ENCODE data around the gene SH2D6.

The SH2D6 gene

DNA sequence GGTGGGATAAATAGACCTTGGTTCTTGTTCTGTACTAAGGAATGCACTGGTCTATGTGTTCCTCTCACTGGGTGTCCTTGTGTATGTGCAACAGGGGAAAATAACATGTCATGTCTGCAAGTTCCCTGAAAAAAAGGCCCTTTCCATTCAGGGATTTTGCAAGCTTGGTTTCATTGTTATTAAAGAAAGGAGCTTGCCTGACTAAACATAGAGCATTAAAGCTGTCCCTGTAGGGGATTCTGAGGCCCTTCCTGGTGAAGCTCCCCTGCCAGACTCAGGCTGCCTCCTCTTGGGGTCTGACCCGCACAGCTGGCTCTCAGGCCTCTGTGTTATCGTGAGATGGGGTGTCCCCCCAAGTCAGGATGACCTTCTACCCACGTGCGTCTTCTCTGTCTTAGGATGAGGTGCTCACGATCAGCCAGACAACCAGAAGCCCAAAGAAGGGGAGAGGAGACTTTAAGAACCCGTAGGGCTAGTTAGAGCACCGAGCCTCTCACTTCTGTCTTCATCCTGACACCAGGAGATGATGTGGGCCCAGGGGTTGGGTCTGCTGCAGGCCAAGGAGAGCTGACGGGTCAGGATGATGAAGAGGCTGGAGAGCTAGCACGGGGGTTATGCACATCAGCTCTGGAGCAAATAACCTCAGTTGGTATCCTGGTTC lies 29.5 kb upstream of the SH2D6 start:
- Histone ChIP-seq H3K36me3 (ENCODE audit: control insufficient read depth, insufficient read depth, low read length) (peaks cover 8% of the 10 kb centered on the region), H3K4me1 (ENCODE audit: control insufficient read depth, insufficient read depth, low read length) (peaks cover 6% of the 10 kb centered on the region), H3K4me3 (ENCODE audit: low read length) (no peak overlapping the region), H3K27me3 (ENCODE audit: control insufficient read depth, insufficient read depth, low read length) (no peaks in the 10 kb centered on the region), H3K9me3 (ENCODE audit: control insufficient read depth, low read length) (no peaks in the 10 kb centered on the region), H3K9ac (ENCODE audit: low read length) (no peak overlapping the region)

- Histone ChIP-seq H3K9ac (ENCODE audit: low read length) (no peak overlapping the region), H3K36me3 (ENCODE audit: control insufficient read depth, insufficient read depth, low read length) (peaks cover 11% of the 10 kb centered on the region), H3K9me3 (ENCODE audit: control insufficient read depth, low read length) (no peaks in the 10 kb centered on the region), H3K4me3 (ENCODE audit: low read length) (no peak overlapping the region), H3K27me3 (ENCODE audit: control insufficient read depth, insufficient read depth, low read length) (no peaks in the 10 kb centered on the region), H3K4me1 (ENCODE audit: control insufficient read depth, insufficient read depth, low read length) (peaks cover 7% of the 10 kb centered on the region)
These were observed 27.4 kb upstream of the SH2D6 start for GRCh38 chr2:85390941-85391669.

DNA sequence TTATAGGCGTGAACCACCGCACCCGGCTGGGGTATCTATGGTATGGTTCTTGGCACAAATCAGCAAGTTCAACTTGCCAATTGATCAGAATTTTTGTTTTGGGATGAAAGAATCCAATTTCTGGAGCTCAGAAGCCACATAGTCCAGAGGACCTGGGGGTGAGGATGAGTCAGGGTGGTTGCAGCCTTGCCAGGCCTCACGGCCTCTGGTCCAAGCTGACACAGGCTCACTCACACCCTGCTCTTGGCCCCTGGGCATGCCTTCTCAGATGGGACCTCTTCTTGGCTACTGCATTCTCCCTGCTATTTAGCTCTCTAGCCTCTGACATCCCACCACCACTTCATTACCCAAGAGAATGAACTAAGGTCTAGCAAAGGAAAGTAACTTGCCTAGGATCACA lies 24.7 kb upstream of the SH2D6 start:
- Histone ChIP-seq H3K4me3 (ENCODE audit: low read length) (no peak overlapping the region), H3K9me3 (ENCODE audit: control insufficient read depth, low read length) (no peaks in the 10 kb centered on the region), H3K4me1 (ENCODE audit: control insufficient read depth, insufficient read depth, low read length) (peaks cover 19% of the 10 kb centered on the region), H3K36me3 (ENCODE audit: control insufficient read depth, insufficient read depth, low read length) (peaks cover 11% of the 10 kb centered on the region), H3K9ac (ENCODE audit: low read length) (no peak overlapping the region), H3K27me3 (ENCODE audit: control insufficient read depth, insufficient read depth, low read length) (no peaks in the 10 kb centered on the region)

DNA sequence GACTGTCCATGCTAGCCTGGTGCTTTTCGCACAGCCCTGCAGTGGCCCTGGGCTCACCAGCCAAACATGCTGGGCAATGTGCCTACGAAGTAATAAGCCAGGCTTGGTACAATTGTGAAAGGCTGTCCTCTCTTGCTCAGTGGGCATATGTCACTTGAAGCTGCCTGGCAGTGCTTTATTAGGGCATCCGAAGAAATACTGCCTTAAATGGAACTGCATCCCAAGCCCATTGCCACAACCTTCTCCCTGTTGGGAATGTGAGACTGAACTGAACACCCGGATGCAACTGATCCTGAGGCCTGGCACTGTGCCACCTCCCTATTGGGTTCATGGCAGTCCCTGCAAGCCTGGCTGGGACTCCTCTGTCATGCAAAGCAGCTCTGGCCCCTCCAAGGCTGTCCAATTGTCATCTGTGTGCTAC lies 24.2 kb upstream of the SH2D6 start:
- Histone ChIP-seq H3K36me3 (ENCODE audit: control insufficient read depth, insufficient read depth, low read length) (peaks cover 11% of the 10 kb centered on the region), H3K9ac (ENCODE audit: low read length) (no peak overlapping the region), H3K9me3 (ENCODE audit: control insufficient read depth, low read length) (no peaks in the 10 kb centered on the region), H3K4me1 (ENCODE audit: control insufficient read depth, insufficient read depth, low read length) (peaks cover 19% of the 10 kb centered on the region), H3K4me3 (ENCODE audit: low read length) (no peak overlapping the region), H3K27me3 (ENCODE audit: control insufficient read depth, insufficient read depth, low read length) (no peaks in the 10 kb centered on the region)

GRCh38 chr2:85394976-85395375 lies 23.5 kb upstream of the SH2D6 start:
- peaks cover 19% of the 10 kb centered on the region for H3K4me1 ChIP-seq (ENCODE audit: control insufficient read depth, insufficient read depth, low read length)
- no peaks in the 10 kb centered on the region for H3K9me3 ChIP-seq (ENCODE audit: control insufficient read depth, low read length)
- no peak overlapping the region for H3K4me3 ChIP-seq (ENCODE audit: low read length)
- H3K36me3 ChIP-seq (ENCODE audit: control insufficient read depth, insufficient read depth, low read length): peaks cover 11% of the 10 kb centered on the region
- no peaks in the 10 kb centered on the region for H3K27me3 ChIP-seq (ENCODE audit: control insufficient read depth, insufficient read depth, low read length)
- H3K9ac ChIP-seq (ENCODE audit: low read length): no peak overlapping the region

- Histone ChIP-seq H3K36me3 (ENCODE audit: control insufficient read depth, insufficient read depth, low read length) (peaks cover 19% of the 10 kb centered on the region), H3K9me3 (ENCODE audit: control insufficient read depth, low read length) (no peaks in the 10 kb centered on the region), H3K9ac (ENCODE audit: low read length) (no peak overlapping the region), H3K27me3 (ENCODE audit: control insufficient read depth, insufficient read depth, low read length) (no peaks in the 10 kb centered on the region), H3K4me3 (ENCODE audit: low read length) (no peak overlapping the region), H3K4me1 (ENCODE audit: control insufficient read depth, insufficient read depth, low read length) (peaks cover 19% of the 10 kb centered on the region)
These were observed 22.5 kb upstream of the SH2D6 start for GRCh38 chr2:85395912-85396475.

DNA sequence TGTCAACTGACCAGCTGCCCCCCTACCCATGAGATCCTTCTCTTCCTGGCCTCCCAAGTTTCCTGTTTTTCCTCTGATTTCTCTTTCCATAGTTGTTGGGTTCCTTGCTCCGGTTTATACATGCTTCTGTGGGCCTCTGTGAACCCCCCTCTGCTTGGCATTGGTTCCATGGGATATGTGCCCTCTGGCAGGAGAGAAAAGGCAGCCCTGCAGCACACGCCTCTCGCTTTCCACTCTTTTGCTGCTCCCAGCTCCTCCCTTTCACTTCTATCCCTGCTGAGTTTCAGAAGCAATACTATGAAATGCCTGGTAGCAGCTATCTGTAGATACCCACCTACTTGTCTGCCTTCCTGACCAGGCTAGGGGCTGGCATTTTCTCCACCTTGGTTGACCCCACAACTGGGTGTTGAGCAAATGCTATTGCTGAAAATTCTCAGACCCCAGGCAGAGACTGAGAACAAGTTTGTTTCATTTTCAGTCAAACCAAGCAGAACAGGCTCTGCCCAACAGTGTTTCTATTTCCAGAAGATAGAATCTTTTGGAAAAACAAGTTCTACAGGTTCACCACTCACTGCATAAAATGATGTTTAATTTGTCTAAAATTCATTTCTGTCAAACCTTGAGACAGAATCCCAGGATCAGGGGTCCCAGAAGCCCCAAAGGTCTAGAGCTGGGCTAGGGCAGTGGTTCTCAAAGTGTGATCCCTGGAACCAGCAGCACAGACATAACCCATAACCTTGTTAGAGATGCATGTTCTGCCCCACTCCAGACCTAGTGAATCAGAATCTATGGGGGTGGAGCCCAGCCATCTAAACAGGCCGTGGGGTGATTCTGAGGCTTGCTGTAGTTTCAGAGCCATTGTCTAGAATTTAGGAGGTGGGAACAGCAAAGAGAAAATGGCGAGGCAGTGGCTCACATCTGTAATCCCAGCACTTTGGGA lies 21.7 kb upstream of the SH2D6 start:
- Histone ChIP-seq H3K27me3 (ENCODE audit: control insufficient read depth, insufficient read depth, low read length) (no peaks in the 10 kb centered on the region), H3K9me3 (ENCODE audit: control insufficient read depth, low read length) (no peaks in the 10 kb centered on the region), H3K4me1 (ENCODE audit: control insufficient read depth, insufficient read depth, low read length) (peaks cover 19% of the 10 kb centered on the region), H3K9ac (ENCODE audit: low read length) (no peak overlapping the region), H3K36me3 (ENCODE audit: control insufficient read depth, insufficient read depth, low read length) (peaks cover 14% of the 10 kb centered on the region), H3K4me3 (ENCODE audit: low read length) (no peak overlapping the region)

GRCh38 chr2:85397925-85398331 lies 20.6 kb upstream of the SH2D6 start:
- Histone ChIP-seq H3K9ac (ENCODE audit: low read length) (no peak overlapping the region), H3K36me3 (ENCODE audit: control insufficient read depth, insufficient read depth, low read length) (peaks cover 14% of the 10 kb centered on the region), H3K4me3 (ENCODE audit: low read length) (no peak overlapping the region), H3K4me1 (ENCODE audit: control insufficient read depth, insufficient read depth, low read length) (peaks cover 13% of the 10 kb centered on the region), H3K27me3 (ENCODE audit: control insufficient read depth, insufficient read depth, low read length) (no peaks in the 10 kb centered on the region), H3K9me3 (ENCODE audit: control insufficient read depth, low read length) (no peaks in the 10 kb centered on the region)

GRCh38 chr2:85398426-85399182 lies 19.9 kb upstream of the SH2D6 start:
- Histone ChIP-seq H3K4me1 (ENCODE audit: control insufficient read depth, insufficient read depth, low read length) (peaks cover 13% of the 10 kb centered on the region), H3K4me3 (ENCODE audit: low read length) (no peak overlapping the region)

DNA sequence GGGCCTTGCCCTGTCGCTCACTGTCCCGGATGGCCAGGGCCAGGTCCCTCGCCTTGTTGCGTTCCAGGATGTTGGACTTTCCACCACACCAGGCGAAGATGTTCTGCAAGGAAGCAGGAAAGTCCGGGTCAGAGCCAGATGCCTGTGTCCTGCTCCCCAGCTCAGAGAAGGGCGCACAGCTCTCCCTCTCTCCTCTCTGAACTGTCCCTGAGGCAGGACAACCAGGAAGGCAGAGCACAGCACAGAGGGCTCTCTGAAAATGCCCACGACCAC lies 19.4 kb upstream of the SH2D6 start:
- Histone ChIP-seq H3K4me3 (ENCODE audit: low read length) (no peak overlapping the region), H3K36me3 (ENCODE audit: control insufficient read depth, insufficient read depth, low read length) (peaks cover 9% of the 10 kb centered on the region), H3K4me1 (ENCODE audit: control insufficient read depth, insufficient read depth, low read length) (peaks cover 13% of the 10 kb centered on the region), H3K27me3 (ENCODE audit: control insufficient read depth, insufficient read depth, low read length) (no peaks in the 10 kb centered on the region), H3K9me3 (ENCODE audit: control insufficient read depth, low read length) (no peaks in the 10 kb centered on the region), H3K9ac (ENCODE audit: low read length) (no peak overlapping the region)

More at GRCh38 chr2:85398426-85399182, 19.9 kb upstream of the SH2D6 start:
- Histone ChIP-seq H3K36me3 (ENCODE audit: control insufficient read depth, insufficient read depth, low read length) (peaks cover 14% of the 10 kb centered on the region), H3K9me3 (ENCODE audit: control insufficient read depth, low read length) (no peaks in the 10 kb centered on the region), H3K9ac (ENCODE audit: low read length) (no peak overlapping the region), H3K27me3 (ENCODE audit: control insufficient read depth, insufficient read depth, low read length) (no peaks in the 10 kb centered on the region)

DNA sequence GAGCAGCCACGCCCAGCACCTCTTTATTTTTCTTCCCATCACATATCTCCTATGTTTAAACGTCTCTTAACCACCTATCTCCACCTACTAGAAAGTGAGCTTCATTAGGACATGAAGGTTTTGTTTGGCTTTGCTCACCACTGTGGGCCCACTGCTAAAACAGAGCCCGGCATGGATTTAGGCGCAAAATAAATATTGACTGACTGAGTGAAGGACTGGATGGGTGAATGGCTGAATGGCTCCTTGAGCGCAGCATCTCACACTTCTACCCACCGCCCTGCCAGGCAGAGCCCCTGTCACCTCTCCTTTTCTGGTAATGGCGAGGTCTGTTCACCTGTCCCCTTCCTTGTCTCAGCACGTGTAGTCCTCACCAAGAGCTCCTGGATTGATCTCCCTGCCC lies 18.5 kb upstream of the SH2D6 start:
- peaks cover 13% of the 10 kb centered on the region for H3K4me1 ChIP-seq (ENCODE audit: control insufficient read depth, insufficient read depth, low read length)
- no peaks in the 10 kb centered on the region for H3K9me3 ChIP-seq (ENCODE audit: control insufficient read depth, low read length)
- H3K4me3 ChIP-seq (ENCODE audit: low read length): no peak overlapping the region
- no peaks in the 10 kb centered on the region for H3K27me3 ChIP-seq (ENCODE audit: control insufficient read depth, insufficient read depth, low read length)
- H3K36me3 ChIP-seq (ENCODE audit: control insufficient read depth, insufficient read depth, low read length): peaks cover 7% of the 10 kb centered on the region
- H3K9ac ChIP-seq (ENCODE audit: low read length): no peak overlapping the region

All from mucosa of stomach (tissue), 1 donor.